Stimulated activated CD4-positive, alpha-beta T cell treated with anti-CD3 and anti-CD28 coated beads, Interleukin-1b, Interleukin-23, amount 100 ng/mL, for 24 hours (primary cell): ENCODE measurements around the gene LARP6.
"Not testable (repeated sequence)": the region's sequence is repeated elsewhere in the genome, so short reads cannot be mapped to it uniquely, and the experiment has no call there.

ENCODE experiments used
- DNase-seq, 4 experiments: peaks; one replicate each; pipeline ENCODE4 v3.0.0-alpha.2; 2020; ENCODE audit warnings: low read depth in 4 of 4, low spot score in 1 of 4

Gene LARP6

DNA sequence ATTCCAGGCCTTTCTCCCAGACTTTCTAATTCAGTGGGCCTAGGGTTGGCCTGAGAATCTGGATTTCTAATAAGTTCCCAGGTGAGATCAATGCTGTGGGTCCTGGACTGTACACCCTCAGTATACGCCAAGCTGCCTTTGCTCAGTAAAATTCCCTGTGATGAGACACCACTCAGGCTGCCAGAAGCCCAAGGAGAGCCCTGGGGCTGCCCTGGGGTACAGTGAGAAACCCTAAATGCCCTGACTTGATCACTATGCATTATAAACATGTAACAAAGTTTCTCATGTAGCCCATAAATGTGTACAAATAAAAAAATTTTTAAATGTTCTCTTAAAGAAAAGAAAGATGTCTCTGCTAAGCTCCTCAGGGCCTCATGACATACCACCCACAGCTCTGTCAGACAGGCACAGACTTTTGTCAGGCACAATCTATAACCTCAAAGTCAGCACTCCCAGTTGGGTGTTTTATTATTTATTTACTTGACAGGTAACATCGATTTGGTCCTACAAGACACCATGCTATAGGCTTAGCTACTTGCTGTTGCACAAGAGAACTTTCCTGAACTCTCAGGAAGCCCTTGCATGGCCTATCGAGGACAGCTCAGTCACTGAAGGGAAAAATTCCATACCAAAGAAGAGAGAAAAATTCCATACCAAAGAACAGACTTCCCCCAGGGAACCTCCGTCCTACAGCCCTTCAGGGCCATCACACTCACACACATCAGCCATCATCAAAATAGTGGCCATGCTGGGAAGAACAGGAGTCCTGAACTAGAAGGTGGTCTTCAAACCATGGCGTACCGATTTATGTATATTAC is 22.7 kb downstream of the LARP6 start:
- no peak for DNase-seq

DNA sequence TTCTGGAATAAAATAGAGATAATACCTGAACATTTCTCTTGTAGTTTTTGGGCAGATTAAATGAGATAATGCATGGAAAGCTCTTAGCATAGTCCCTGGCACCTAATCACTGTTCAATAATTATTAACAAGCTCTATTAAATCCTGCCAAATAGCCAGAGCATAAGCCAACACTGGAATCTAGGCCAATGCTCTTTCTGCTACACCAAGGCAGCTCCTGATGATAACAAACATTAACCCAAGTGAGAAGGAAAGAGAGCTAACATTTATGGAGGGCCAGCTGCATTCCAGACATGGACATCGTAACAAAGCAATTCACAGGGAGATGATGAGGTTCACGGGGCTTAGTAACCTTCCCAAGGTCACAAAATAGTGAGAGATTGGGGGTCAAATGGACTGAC is 23.3 kb downstream of the LARP6 start:
- DNase-seq: no peak

DNA sequence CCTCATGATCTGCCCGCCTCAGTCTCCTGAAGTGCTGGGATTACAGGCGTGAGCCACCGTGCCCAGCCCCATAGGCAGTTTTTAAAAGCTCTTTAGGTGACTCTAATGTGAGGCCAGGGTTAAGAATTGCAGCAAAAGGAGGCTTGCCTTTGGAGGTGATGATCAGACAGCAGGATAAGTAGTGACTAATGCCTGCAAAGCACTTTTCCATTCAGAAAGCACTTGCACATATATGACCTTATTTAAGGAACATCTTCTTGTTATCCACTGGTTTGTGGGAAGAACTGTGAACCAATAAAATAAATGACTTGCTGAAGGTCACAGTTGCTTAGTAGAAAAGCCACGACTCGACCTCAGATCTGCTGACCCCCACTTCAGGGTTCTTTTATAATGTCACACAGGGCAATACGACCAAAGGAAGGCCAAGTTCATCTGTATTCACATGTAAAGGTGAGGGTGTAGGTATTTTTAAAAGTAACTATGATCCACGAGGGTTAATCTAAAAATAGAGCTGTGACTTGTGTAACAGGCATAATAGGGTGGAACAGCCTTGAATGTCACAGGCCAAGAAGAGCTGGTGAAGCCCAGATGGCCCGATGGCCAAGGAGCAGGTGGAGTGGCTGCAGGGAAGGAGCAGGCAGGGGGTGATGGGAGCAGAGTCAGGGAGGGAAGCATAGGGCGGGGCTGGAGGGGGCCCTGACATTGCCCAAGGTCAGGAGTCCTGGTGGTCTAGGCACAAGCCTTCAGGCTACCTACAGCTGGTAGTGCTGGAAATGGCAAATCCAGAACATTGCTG is 24.4 kb downstream of the LARP6 start:
- no peak for DNase-seq

DNA sequence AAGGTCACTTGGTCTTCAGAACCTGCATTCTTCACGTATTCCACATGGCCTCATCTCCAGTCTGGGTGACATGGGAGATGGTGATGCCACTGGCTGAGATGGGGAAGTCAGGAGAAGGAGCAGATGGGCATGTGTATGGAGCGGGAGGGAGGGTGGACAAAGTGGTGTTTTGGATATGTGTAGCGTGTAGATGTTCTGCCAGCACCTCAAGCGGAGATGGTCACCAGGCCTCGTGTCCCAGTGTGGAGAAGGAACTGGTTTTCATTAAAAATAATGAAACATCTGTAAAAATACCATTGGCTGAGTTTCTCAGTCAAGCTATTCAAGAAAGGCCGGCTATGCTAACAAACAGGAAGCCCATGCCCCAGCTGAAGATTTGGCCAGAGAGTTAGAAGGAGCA is 26.2 kb downstream of the LARP6 start:
- DNase-seq: no peak

DNA sequence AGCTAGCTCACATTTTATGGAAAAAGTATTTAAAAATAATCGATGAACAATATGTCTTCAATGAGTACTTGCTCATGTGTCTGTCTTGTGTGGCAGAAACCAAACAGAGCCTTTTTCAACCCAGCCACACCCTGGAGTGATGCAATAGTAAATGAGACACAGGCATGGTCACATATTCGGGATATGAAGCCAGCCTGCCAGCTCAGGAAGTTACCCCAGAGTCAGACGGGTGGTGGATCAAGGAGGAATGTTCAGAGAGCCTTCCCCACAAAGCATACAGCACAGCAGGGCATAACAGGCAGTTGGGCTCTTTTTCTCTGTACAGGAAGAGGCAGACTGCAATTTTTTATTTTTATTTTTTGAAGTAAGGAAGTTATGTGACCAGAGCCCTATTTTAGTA is 27.3 kb downstream of the LARP6 start:
- no peak for DNase-seq

DNA sequence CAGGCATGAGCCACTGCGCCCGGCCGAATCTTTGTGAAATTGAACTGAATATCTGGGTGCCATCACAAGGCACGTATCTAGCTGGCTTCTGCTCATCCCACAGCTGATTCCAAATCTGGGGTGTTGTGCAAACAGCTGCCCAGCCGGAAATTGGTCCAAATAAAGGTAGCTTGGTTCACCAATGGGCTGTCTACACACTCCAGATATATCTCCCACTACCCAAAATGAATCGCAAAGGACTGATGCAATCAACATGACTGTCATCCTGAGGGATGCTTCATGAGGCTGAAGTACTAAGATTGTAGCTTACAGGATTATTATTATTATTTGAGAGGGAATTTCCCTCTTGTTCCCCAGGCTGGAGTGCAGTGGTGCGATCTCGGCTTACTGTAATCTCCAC is 28.1 kb downstream of the LARP6 start:
- no peak for DNase-seq

DNA sequence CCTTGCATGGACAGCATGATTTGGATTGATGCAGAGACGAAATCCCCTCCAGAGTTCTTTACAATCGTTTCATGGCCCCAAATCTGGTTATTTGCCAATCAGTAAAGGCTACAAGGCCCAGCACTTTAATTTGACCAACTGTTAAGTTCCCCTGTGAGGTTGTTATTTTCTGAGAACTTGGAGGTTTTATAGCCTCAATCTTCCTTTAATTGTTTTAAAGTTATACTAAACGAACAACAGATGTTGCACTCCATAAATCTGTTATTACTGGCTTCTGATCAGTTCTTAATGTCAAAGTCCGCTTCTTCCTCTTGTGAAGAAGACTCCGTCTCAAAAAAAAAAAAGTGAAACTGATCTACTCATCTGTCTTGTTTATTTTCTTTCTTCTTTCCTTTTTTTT is 30.8 kb downstream of the LARP6 start:
- no peak for DNase-seq

DNA sequence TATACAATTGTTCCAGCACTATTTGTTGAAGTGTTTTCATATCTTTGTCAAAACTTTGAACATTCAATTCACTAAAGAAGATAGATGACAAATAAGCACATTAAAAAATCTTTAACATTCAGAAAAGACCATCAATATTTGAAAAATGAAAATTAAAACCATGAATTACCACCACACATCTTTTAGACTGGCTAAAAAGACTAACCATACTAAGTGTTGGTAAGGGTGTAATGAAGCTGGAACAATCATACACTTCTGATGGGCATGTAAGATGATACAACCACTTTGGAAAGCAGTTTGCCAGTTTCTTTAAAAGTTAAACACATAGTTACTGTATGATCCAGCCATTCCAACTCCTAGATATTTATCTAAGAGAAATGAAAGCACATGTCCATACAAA is 33.7 kb downstream of the LARP6 start:
- DNase-seq: no peak

DNA sequence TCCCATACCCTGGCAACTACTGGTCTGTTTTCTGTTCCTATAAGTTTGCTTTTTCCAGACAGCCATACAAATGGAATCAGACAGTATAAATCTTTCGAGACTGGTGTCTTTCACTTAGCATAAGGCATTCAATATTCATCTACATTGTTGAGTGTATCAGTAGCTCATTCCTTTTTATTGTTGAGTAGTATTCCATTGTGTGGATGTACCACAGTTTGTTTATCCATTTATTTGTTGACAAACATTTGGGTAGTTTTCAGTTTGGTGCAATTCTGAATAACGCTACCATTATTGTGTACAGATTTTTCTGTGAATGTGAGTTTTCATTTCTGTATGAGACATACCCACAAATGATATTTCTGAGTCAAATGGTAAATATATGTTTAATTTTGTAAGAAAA is 35.4 kb downstream of the LARP6 start:
- DNase-seq: no peak

DNA sequence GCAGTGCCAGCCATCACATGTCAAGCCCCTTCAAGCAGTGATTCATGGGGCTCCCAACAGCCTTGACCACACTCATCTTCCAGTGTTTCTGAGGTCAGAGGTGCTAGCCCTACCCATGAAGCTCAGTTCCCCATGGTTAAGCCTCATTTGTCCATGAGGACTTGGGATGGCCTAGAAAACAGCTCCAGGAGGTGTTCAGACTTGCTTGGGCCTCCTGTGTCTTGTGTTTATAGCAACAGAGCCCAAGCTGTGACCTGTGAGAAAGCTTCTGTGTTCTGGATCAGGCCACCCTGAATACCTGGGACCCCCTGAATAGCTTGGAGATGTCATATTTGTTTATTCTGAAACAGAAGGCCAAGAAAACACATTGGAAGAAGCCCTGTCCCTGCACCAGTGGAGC is 36.7 kb downstream of the LARP6 start:
- DNase-seq: no peak

DNA sequence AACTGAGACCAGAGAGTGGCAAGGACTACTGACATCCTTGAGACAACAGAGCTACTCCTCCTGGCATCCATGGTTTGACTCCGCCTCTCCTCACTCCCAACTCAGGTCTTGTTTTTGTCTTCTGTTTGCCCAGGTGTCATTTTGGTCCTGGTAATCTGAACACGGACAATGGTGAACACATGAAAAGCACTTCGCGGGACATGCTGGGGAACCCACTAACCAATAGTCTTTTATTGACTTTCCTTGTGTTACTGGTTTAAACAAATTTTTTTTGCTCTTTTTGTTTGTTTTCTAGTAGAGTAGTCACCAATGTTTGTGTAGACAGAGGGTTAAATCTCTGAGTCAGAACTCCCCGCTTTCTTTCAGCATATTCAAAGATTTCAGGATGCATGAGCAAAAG is 38.4 kb downstream of the LARP6 start:
- no peak for DNase-seq

DNA sequence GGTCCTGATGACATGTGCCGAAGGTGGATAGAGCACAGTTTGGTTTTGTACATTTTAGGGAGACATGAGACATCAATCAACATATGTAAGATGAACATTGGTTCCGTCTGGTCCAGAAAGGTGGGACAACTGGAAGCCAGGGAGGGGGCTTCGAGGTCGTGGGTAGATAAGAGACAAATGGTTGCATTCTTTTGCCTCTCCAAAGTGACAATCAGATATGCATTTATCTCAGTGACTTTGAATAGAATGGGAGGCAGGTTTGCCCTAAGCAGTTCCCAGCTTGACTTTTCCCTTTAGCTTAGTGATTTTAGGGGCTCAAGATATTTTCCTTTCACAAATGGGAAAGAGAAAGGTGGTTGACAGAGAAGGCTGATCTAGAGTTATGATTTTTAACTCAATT is 38.9 kb downstream of the LARP6 start:
- not testable (repeated sequence) for DNase-seq

DNA sequence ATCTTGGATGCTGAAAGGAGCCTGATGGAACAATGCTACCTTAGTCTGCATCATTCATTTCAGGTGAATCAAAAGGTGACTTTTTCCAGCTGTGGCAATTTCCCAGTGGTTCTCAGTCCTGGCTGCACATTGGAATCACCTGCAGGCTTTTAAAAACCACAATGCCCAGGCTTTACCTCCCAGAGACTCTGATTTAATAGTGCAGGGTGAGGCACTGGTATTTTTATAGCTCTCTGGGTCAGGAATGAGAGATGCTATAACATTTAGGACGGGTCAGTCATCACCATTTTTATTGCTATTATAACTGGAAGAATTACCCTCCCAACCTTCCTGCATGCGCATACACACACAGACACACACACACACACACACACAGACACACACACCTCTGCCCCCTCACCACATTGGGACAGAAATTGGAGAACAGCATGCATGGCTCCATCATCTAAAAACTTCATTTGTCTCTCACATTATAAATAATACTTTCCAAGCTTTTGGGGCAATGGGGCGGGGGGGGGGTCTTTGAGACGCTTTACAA is 41.1 kb downstream of the LARP6 start:
- DNase-seq: no peak

DNA sequence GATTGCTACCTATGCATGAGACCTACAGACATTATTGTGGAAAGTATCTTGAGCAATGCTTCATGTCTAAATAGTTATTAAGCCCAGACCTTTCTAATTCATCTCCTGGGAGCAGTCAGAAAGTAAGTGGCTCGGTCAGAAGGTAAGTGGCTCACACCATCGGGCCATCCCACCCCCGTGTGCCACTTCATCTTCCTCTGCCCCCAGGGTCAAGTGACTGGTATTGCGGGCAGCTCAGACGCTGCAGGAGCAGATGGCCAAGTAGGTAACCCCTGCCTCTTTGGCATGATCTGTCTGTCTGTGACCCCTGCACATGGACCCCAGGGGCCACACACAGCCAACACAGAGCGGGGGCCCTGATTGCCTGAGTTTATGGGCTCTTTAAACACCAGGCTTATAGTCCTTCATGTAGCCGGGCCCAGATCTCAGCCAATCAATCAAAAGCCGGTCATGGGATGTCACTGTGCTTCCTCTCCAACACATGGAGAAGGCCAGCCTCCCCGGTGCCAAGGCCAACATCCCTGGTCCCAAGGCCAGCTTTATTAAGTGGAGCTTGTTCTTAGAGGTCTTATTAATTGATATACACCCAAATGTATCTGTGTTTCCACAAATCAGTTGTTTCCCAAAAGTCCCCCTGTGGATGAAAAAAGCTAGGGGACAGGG is 42.9 kb downstream of the LARP6 start:
- no peak for DNase-seq

DNA sequence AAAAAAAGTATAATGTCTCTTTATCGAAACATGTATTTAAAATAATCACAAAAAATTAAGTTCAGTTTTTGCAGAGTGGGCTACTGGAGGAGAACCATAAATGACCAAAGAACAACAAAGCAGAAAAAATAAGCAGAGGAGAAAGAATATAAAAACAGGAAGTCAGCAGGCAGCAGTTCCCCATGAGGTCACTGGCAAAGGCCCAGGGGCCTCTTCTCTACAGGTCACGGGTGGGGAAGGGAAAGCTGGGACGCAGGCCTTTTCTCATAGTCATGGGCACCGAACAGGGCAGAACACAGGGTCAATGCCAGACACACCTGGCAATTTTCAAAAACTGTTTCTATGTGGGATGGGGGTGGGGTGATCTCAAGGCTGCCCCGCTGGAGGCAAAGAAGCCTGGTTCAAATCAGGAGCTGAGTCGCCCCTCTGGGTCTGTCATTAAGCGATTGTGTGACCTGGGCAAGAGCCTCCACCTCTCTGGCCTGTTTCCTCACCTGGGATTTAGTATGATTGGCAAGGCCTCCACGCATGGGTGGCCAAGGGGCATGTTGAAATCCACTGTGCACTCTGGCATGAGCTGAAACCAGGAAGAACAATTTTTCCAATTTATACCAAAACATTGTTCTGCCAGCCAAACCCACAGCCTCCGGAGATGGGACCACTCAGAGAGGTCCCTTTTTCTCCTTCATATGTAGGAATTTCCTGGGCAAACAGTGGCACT is 46.8 kb downstream of the LARP6 start:
- DNase-seq: no peak

DNA sequence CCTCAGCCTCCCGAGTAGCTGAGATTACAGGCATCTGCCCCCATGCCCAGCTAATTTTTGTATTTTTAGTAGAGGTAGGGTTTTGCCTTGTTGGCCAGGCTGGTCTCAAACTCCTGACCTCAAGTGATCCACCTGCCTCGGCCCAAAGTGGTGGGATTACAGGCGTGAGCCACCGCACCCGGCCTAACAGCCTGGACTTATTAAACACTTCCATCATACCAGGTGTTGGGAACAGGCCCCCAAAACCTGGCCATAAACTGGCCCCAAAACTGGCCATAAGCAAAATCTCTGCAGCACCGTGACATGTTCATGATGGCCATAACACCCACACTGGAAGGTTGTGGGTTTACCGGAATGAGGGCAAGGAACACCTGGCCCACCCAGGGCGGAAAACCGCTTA is 49.6 kb downstream of the LARP6 start:
- not testable (repeated sequence) for DNase-seq

DNA sequence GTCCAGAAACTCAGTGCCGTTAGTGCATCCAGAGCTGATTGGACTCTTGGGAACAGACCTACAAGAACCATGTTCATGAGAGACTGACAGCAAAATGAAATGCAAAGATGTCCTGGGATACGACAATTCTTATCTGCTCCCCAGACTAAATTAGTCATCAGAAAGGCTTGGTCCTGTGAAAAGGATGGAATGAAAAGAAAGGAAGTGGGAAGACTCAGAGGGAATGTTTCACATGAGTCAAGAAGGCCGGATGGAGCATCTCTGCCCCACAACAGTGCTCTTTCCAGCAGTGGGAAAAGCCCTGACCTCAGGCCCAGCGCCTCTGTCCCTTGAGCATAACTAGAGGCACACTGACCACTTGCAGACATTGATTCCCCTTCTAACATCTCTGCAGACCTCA is 51.3 kb downstream of the LARP6 start:
- DNase-seq: no peak

DNA sequence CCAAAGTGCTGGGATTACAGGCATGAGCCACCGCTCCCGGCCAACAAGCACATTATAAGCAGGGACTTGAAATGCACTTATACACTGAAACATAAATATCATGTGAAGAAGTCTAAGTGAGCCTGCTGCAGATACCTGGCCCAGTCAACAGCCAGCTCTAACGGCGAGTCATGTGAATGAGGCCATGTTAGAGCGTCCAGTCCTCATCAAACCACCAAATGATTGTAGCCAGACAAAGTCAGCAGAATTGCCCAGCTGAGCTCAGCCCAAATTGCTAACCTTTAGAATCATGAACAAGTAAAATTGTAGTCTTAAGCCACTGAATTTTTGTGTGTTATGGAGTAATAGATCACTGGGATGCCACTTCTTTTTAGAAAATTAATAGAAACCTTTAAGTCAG is 52.8 kb downstream of the LARP6 start:
- no peak for DNase-seq

DNA sequence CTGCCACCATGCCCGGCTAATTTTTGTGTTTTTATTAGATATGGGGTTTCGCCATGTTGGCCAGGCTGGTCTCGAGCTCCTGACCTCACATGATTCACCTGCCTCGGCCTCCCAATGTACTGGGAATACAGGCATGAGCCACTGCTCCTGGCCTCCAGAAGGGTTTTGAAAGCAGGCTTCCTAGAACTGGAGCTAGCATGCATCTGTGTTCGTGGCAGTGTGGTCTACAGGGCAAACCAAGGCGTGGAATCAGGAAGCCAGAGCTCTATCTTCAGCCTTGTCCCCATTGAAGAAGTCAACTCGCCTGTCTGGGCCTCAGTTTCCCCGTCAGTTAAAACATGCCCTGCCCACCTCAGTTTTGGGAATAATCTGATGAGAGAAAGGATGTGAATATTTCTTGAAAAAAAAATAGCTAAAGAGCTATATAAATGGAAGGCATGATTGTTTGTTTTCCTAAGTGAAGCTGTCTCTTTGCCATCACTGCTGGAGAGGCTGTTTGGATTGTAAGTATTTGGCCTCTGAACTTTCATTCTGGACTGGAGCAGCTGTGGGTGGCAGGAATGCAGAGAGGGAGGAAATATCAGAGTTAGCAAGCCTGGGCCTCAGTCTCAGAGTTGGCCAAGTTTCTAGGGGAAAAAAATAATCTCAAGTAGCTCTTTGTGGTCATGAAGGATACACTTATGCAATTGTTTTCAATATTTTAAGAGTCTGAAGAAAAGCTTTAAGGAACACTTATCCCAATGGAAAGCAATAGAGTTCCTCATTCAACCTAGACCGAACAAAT is 54.1 kb downstream of the LARP6 start:
- DNase-seq: no peak

DNA sequence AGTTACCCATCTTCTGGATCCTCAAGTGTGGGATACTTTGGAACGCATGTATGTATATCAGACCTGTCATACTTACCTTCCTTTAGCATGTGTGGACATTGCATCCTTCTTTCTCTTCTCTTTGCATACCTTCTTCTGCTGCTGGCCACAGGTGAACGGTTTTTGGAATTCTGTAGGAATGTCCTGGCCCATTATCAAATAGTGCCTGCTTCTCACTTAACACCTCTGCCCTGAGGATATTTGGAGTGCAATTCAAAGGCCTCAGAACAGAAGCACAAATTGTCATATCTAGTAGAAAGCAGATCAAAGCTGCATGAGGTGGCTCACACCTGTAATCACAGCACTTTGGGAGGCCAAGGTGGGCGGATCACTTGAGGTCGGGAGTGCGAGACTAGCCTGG is 56.5 kb downstream of the LARP6 start:
- DNase-seq: no peak
